NCI-H1092 treated with DMSO at 0.1 percent for 48 hours (cell line): ENCODE results near the gene CDK7.

Experiments used
- DNase-seq: peaks from one replicate; lab custom pipeline; 2025; lab: John Stamatoyannopoulos, UW

The CDK7 gene

GRCh38 chr5:69293882-69294281, 59.2 kb downstream of the CDK7 start:
- DNase-seq = no peak

GRCh38 chr5:69295088-69295754, 60.5 kb downstream of the CDK7 start:
- no peak for DNase-seq

GRCh38 chr5:69299625-69300024, 64.9 kb downstream of the CDK7 start:
- no peak for DNase-seq

GRCh38 chr5:69300537-69301203, 66.0 kb downstream of the CDK7 start:
- no peak for DNase-seq

- no peak for DNase-seq
These were observed 70.8 kb downstream of the CDK7 start for GRCh38 chr5:69305512-69305911.

- DNase-seq = no peak
These were observed 73.4 kb downstream of the CDK7 start for GRCh38 chr5:69308046-69308553.

- no peak for DNase-seq
These were observed 74.7 kb downstream of the CDK7 start for GRCh38 chr5:69309380-69309779.

- no peak for DNase-seq
These were observed 77.9 kb downstream of the CDK7 start for GRCh38 chr5:69312459-69313160.

- DNase-seq = no peak
These were observed 78.7 kb downstream of the CDK7 start for GRCh38 chr5:69313428-69313827.

GRCh38 chr5:69315972-69316371, 81.3 kb downstream of the CDK7 start:
- no peak for DNase-seq

- DNase-seq = no peak
These were observed 82.7 kb downstream of the CDK7 start for GRCh38 chr5:69317391-69317790.

- no peak for DNase-seq
These were observed 91.7 kb downstream of the CDK7 start for GRCh38 chr5:69326365-69326764.
